ENCODE data around the gene VEPH1.

Gene VEPH1

DNA sequence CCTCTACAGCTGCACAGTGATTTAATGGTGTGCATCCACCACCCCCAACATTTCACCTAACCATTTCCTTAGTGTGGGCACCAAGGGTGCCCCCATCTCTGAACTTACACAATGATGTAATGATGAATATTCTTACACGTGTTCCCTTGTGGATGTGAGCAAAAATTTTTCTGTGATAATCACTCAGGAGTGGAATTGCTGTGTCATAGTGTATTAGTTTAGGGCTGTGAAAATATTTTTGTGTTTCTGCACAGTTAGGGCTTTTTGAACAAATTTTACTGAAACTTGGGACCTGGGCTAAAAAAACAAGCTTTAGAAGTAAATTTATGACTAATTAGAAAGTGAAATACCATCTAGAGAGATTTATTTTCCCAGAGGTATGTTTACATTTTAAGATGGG lies 208.7 kb downstream of the VEPH1 start:
- Histone ChIP-seq H3K4me3 (ENCODE audit: low read length) (no peak overlapping the region), H3K9ac (ENCODE audit: low read length) (peak overlapping the region; percentile 73), H3K4me1 (ENCODE audit: control insufficient read depth, insufficient read depth, low read length) (peaks cover 81% of the 10 kb centered on the region), H3K27me3 (replicated peaks; ENCODE audit: control insufficient read depth, insufficient read depth, low read length) (no peaks in the 10 kb centered on the region), H3K9me3 (ENCODE audit: control insufficient read depth, low read length) (no peaks in the 10 kb centered on the region), H3K36me3 (ENCODE audit: control insufficient read depth, insufficient read depth, low read length, severe bottlenecking) (no peaks in the 10 kb centered on the region)
- DNase-seq (ENCODE audit: low read depth): no peak

GRCh38 chr3:157290766-157291165 lies 212.4 kb downstream of the VEPH1 start:
- Histone ChIP-seq H3K9me3 (ENCODE audit: control insufficient read depth, low read length) (no peaks in the 10 kb centered on the region), H3K36me3 (ENCODE audit: control insufficient read depth, insufficient read depth, low read length, severe bottlenecking) (no peaks in the 10 kb centered on the region), H3K27me3 (replicated peaks; ENCODE audit: control insufficient read depth, insufficient read depth, low read length) (no peaks in the 10 kb centered on the region), H3K4me3 (ENCODE audit: low read length) (no peak overlapping the region), H3K4me1 (ENCODE audit: control insufficient read depth, insufficient read depth, low read length) (peaks cover 72% of the 10 kb centered on the region), H3K9ac (ENCODE audit: low read length) (peak overlapping the region; percentile 88)
- DNase-seq (ENCODE audit: low read depth): peak; percentile 95

DNA sequence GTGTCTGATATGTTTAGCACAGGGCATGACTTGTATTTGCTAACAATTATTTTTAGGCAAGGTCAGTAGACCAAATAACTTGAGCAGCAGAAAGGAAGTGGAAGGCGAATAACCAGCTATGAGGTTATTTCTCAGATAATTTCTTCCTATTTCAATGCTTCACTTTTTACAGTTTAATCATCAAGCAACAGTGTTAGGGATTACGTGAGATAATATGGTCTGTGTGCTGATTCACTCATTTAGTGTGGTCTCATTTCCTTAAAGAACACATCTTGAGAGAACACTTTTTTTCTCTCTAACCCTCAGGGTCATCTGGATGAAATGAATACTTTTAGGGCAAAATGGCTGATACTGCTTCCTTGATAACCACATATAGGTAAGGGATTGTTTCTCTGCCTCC lies 217.2 kb downstream of the VEPH1 start:
- H3K4me1 ChIP-seq (ENCODE audit: control insufficient read depth, insufficient read depth, low read length): peaks cover 75% of the 10 kb centered on the region
- H3K4me3 ChIP-seq (ENCODE audit: low read length): no peak overlapping the region
- DNase-seq (ENCODE audit: low read depth): no peak
- no peaks in the 10 kb centered on the region for H3K9me3 ChIP-seq (ENCODE audit: control insufficient read depth, low read length)
- peak overlapping the region; percentile 86 for H3K9ac ChIP-seq (ENCODE audit: low read length)
- H3K27me3 ChIP-seq (replicated peaks; ENCODE audit: control insufficient read depth, insufficient read depth, low read length): no peaks in the 10 kb centered on the region
- no peaks in the 10 kb centered on the region for H3K36me3 ChIP-seq (ENCODE audit: control insufficient read depth, insufficient read depth, low read length, severe bottlenecking)

DNA sequence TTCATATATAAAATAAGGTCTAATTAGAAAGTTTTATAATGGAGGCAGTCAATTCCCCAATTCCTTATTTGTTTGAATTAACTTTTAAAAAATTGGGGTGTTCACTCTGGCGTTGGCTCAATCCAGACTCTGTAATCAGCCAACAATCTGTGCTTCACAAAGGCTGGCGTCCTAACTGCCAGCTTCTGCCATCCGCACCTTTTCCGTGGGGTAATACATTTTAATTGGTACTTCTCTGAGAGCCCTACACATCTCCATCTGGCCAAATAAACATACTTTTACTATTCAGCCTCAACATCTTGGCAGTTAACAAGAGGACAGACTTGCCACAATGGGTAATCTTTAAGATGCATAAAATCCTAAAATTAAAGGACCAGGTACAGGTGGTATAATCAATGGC lies 218.1 kb downstream of the VEPH1 start:
- H3K27me3 ChIP-seq (replicated peaks; ENCODE audit: control insufficient read depth, insufficient read depth, low read length): no peaks in the 10 kb centered on the region
- no peak for DNase-seq (ENCODE audit: low read depth)
- H3K36me3 ChIP-seq (ENCODE audit: control insufficient read depth, insufficient read depth, low read length, severe bottlenecking): no peaks in the 10 kb centered on the region
- H3K4me1 ChIP-seq (ENCODE audit: control insufficient read depth, insufficient read depth, low read length): peaks cover 77% of the 10 kb centered on the region
- H3K4me3 ChIP-seq (ENCODE audit: low read length): no peak overlapping the region
- no peaks in the 10 kb centered on the region for H3K9me3 ChIP-seq (ENCODE audit: control insufficient read depth, low read length)
- H3K9ac ChIP-seq (ENCODE audit: low read length): peak overlapping the region; percentile 86

DNA sequence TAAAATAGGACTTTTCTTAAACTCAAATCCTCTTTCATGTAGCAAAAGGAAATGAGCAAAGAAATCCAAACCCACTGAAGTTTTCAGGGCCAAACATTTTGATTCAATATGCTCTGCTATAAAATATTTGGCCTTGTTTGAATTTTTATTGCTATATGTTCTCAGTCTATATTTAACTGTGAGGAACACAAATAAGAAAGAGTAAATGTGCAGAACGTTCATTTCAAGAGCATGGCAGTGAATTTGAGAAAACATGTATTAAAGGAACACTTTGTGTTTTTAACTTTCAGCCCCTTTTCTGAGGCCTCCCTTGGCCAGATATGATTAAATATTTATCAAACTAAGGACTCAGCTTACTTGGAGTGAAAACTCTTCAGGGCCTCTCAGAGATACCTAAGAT lies 218.5 kb downstream of the VEPH1 start:
- no peaks in the 10 kb centered on the region for H3K27me3 ChIP-seq (replicated peaks; ENCODE audit: control insufficient read depth, insufficient read depth, low read length)
- H3K36me3 ChIP-seq (ENCODE audit: control insufficient read depth, insufficient read depth, low read length, severe bottlenecking): no peaks in the 10 kb centered on the region
- H3K9me3 ChIP-seq (ENCODE audit: control insufficient read depth, low read length): no peaks in the 10 kb centered on the region
- no peak for DNase-seq (ENCODE audit: low read depth)
- H3K9ac ChIP-seq (ENCODE audit: low read length): peak overlapping the region; percentile 86
- peaks cover 75% of the 10 kb centered on the region for H3K4me1 ChIP-seq (ENCODE audit: control insufficient read depth, insufficient read depth, low read length)
- no peak overlapping the region for H3K4me3 ChIP-seq (ENCODE audit: low read length)

- Histone ChIP-seq H3K9me3 (ENCODE audit: control insufficient read depth, low read length) (no peaks in the 10 kb centered on the region), H3K27me3 (replicated peaks; ENCODE audit: control insufficient read depth, insufficient read depth, low read length) (no peaks in the 10 kb centered on the region), H3K4me1 (ENCODE audit: control insufficient read depth, insufficient read depth, low read length) (peaks cover 58% of the 10 kb centered on the region), H3K4me3 (ENCODE audit: low read length) (peak overlapping the region; percentile 27), H3K36me3 (ENCODE audit: control insufficient read depth, insufficient read depth, low read length, severe bottlenecking) (no peaks in the 10 kb centered on the region), H3K9ac (ENCODE audit: low read length) (peak overlapping the region; percentile 86)
- DNase-seq (ENCODE audit: low read depth): peak; percentile 85
These were observed 220.7 kb downstream of the VEPH1 start for GRCh38 chr3:157282261-157283191.

DNA sequence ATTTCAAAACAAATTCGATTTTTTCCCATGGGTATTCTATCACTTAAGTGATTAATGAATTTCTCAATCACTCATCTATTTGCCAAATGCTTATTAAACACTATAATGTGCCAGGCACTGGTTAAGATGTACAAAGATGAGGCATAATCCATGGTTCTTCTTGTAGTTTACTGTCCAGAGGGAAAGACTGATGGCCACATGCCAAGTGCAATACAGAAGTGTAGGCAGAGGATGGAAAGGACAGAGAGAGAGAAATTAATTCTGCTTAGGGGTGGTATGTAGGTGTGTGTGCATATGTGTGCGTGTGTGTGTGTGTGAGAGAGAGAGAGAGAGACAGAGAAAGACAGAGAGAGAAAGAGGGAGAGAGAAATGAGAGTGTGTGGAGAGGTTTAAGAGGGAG lies 222.4 kb downstream of the VEPH1 start:
- H3K27me3 ChIP-seq (replicated peaks; ENCODE audit: control insufficient read depth, insufficient read depth, low read length): no peaks in the 10 kb centered on the region
- H3K4me1 ChIP-seq (ENCODE audit: control insufficient read depth, insufficient read depth, low read length): peaks cover 59% of the 10 kb centered on the region
- no peak for DNase-seq (ENCODE audit: low read depth)
- peak overlapping the region; percentile 71 for H3K9ac ChIP-seq (ENCODE audit: low read length)
- peak overlapping the region; percentile 2 for H3K4me3 ChIP-seq (ENCODE audit: low read length)
- H3K9me3 ChIP-seq (ENCODE audit: control insufficient read depth, low read length): no peaks in the 10 kb centered on the region
- H3K36me3 ChIP-seq (ENCODE audit: control insufficient read depth, insufficient read depth, low read length, severe bottlenecking): no peaks in the 10 kb centered on the region

- Histone ChIP-seq H3K36me3 (ENCODE audit: control insufficient read depth, insufficient read depth, low read length, severe bottlenecking) (no peaks in the 10 kb centered on the region), H3K9ac (ENCODE audit: low read length) (peak overlapping the region; percentile 71), H3K9me3 (ENCODE audit: control insufficient read depth, low read length) (no peaks in the 10 kb centered on the region), H3K4me1 (ENCODE audit: control insufficient read depth, insufficient read depth, low read length) (peaks cover 56% of the 10 kb centered on the region), H3K4me3 (ENCODE audit: low read length) (peak overlapping the region; percentile 2), H3K27me3 (replicated peaks; ENCODE audit: control insufficient read depth, insufficient read depth, low read length) (no peaks in the 10 kb centered on the region)
- DNase-seq (ENCODE audit: low read depth): no peak
These were observed 222.9 kb downstream of the VEPH1 start for GRCh38 chr3:157280354-157280753.

- H3K9me3 ChIP-seq (ENCODE audit: control insufficient read depth, low read length): no peaks in the 10 kb centered on the region
- no peak for DNase-seq (ENCODE audit: low read depth)
- H3K27me3 ChIP-seq (replicated peaks; ENCODE audit: control insufficient read depth, insufficient read depth, low read length): no peaks in the 10 kb centered on the region
- H3K9ac ChIP-seq (ENCODE audit: low read length): no peak overlapping the region
- peaks cover 49% of the 10 kb centered on the region for H3K4me1 ChIP-seq (ENCODE audit: control insufficient read depth, insufficient read depth, low read length)
- no peaks in the 10 kb centered on the region for H3K36me3 ChIP-seq (ENCODE audit: control insufficient read depth, insufficient read depth, low read length, severe bottlenecking)
- H3K4me3 ChIP-seq (ENCODE audit: low read length): no peak overlapping the region
These were observed 224.0 kb downstream of the VEPH1 start for GRCh38 chr3:157279237-157279636.

- peaks cover 31% of the 10 kb centered on the region for H3K4me1 ChIP-seq (ENCODE audit: control insufficient read depth, insufficient read depth, low read length)
- H3K4me3 ChIP-seq (ENCODE audit: low read length): no peak overlapping the region
- H3K9me3 ChIP-seq (ENCODE audit: control insufficient read depth, low read length): no peaks in the 10 kb centered on the region
- H3K36me3 ChIP-seq (ENCODE audit: control insufficient read depth, insufficient read depth, low read length, severe bottlenecking): no peaks in the 10 kb centered on the region
- no peak overlapping the region for H3K9ac ChIP-seq (ENCODE audit: low read length)
- no peaks in the 10 kb centered on the region for H3K27me3 ChIP-seq (replicated peaks; ENCODE audit: control insufficient read depth, insufficient read depth, low read length)
- DNase-seq (ENCODE audit: low read depth): no peak
These were observed 226.4 kb downstream of the VEPH1 start for GRCh38 chr3:157276801-157277200.

DNA sequence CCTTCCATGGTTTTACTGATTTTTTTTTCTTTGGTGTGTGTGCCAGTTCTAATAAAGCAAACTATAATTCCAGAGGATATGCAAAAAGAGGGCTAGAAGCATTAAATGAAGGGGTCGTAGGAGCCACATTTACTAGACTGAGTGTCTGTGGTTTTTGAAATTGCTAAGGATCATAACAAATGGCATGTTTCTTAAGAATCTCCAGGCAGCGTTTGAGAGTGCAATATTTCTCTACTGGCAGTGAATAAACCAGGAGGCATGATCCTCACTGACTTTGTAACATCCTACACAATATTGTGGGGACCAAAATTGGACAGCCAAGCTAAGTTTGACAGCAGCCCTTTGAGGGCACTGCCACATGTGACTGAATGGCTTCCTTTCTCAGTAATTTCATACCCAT lies 227.4 kb downstream of the VEPH1 start:
- DNase-seq (ENCODE audit: low read depth): no peak
- Histone ChIP-seq H3K4me3 (ENCODE audit: low read length) (no peak overlapping the region), H3K36me3 (ENCODE audit: control insufficient read depth, insufficient read depth, low read length, severe bottlenecking) (no peaks in the 10 kb centered on the region), H3K9me3 (ENCODE audit: control insufficient read depth, low read length) (no peaks in the 10 kb centered on the region), H3K4me1 (ENCODE audit: control insufficient read depth, insufficient read depth, low read length) (peaks cover 23% of the 10 kb centered on the region), H3K27me3 (replicated peaks; ENCODE audit: control insufficient read depth, insufficient read depth, low read length) (no peaks in the 10 kb centered on the region), H3K9ac (ENCODE audit: low read length) (peak overlapping the region; percentile 23)

All from adipocyte (in vitro differentiated cells).